Breast epithelium (tissue), 4 donors: ENCODE results near the gene CCDC150. TPM values are rescaled to one million over a fixed set of nuclear protein-coding genes. Genes with fewer than 3 reads are reported as not detected.

Experiments
- DNase-seq, 2 donors: peaks; one replicate each; pipeline ENCODE4 v3.0.0-alpha.2; 2019; ENCODE audit warnings: low spot score in 2 of 2
- H3K27ac ChIP-seq, 2 donors: fragments of 200-600 bp; sonication (generic) in 1 of 2; one replicate each; pipeline ENCODE4 v1.5.1; 2016 to 2019; ENCODE audit warnings: mild to moderate bottlenecking in 1 of 2
- H3K27me3 ChIP-seq, 2 donors: fragments of 200-600 bp; sonication (generic) in 1 of 2; one replicate each; pipeline versions ENCODE4 v1.5.1 to v1.6.0; 2017 to 2019; ENCODE audit warnings: control low read depth in 1 of 2, mild to moderate bottlenecking in 1 of 2
- H3K36me3 ChIP-seq: fragments of 200-600 bp; one replicate; pipeline ENCODE4 v1.5.1; 2019
- H3K4me1 ChIP-seq, 2 donors: fragments of 200-600 bp; sonication (generic); one replicate each; pipeline ENCODE4 v1.5.1; 2016 to 2019; ENCODE audit warnings: control low read depth in 1 of 2
- H3K4me3 ChIP-seq, 3 donors: fragments of 200-600 bp; sonication (generic); 1 replicate in 2 of 3; 2 replicates in 1 of 3; pipeline ENCODE4 v1.5.1; 2016 to 2019; ENCODE audit warnings: mild to moderate bottlenecking in 3 of 3, moderate library complexity in 2 of 3
- H3K9me3 ChIP-seq, 2 donors: fragments of 200-600 bp; sonication (generic) in 1 of 2; one replicate each; pipeline ENCODE4 v1.5.1; 2016 to 2019; ENCODE audit warnings: control low read depth in 1 of 2
- POLR2A ChIP-seq: fragments of 450-650 bp; IDR thresholded peaks from one replicate; pipeline ENCODE4 v1.6.1; 2016; ENCODE audit warnings: antibody characterized with exemption, mild to moderate bottlenecking, moderate library complexity
- POLR2AphosphoS5 ChIP-seq, 3 donors: sonication (generic); formaldehyde crosslinking; IDR thresholded peaks; one replicate each; pipeline ENCODE4 v1.6.1; 2017; ENCODE audit warnings: antibody characterized with exemption in 3 of 3
- intact Hi-C: fragments of 100-400 bp; cut with DNase I; formaldehyde crosslinking; loops from one replicate; pipeline ENCODE4 v1.15.1; 2023; ENCODE audit warnings: low total_unique reads
- total RNA-seq, 3 donors: library from RNA; depleted of rRNA; stranded (reverse); fragments of >200 nt; gene quantifications; one replicate each; pipeline ENCODE4 v1.1.0, GENCODE V29; 2016
- TF ChIP-seq, protein P1 (sequence below), 3 donors: fragments of 450-650 bp; IDR thresholded peaks; one replicate each; pipeline ENCODE4 v1.5.1; 2016 to 2017; ENCODE audit warnings: antibody characterized with exemption in 3 of 3, mild to moderate bottlenecking in 3 of 3, moderate library complexity in 3 of 3

CCDC150 gene
- total RNA-seq, 3 donors from 2014 or later, result 2.0 to 5.9 (median 3.8) TPM

DNA sequence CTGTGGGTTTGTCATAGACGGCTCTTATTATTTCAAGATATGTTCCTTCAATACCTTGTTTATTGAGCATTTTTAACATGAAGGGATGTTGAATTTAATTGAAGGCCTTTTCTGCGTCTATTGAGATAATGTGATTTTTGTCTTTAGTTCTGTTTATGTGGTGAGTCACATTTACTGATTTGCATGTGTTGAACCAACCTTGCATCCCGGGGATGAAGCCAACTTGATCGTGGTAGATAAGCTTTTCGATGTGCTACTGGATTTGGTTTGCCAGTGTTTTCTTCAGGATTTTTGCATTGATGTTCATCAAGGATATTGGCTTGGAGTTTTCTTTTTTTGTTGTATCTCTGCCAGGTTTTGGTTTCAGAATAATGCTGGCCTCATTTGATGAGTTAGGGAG, 99.5 kb downstream of the CCDC150 start:
- intact Hi-C loops, result no loop called here
- Histone ChIP-seq H3K9me3 (peaks cover 4 to 21% of the 10 kb centered on the region in 2 donors), H3K4me1 (no peaks in the 10 kb centered on the region), H3K36me3 (no peaks in the 10 kb centered on the region), H3K4me3 (no peak overlapping the region), H3K27ac (no peak overlapping the region), H3K27me3 (no peaks in the 10 kb centered on the region)
- no peak for DNase-seq
- TF ChIP-seq POLR2AphosphoS5 (IDR thresholded peaks at IDR 0.05), result no peak
- TF ChIP-seq, protein P1, sequence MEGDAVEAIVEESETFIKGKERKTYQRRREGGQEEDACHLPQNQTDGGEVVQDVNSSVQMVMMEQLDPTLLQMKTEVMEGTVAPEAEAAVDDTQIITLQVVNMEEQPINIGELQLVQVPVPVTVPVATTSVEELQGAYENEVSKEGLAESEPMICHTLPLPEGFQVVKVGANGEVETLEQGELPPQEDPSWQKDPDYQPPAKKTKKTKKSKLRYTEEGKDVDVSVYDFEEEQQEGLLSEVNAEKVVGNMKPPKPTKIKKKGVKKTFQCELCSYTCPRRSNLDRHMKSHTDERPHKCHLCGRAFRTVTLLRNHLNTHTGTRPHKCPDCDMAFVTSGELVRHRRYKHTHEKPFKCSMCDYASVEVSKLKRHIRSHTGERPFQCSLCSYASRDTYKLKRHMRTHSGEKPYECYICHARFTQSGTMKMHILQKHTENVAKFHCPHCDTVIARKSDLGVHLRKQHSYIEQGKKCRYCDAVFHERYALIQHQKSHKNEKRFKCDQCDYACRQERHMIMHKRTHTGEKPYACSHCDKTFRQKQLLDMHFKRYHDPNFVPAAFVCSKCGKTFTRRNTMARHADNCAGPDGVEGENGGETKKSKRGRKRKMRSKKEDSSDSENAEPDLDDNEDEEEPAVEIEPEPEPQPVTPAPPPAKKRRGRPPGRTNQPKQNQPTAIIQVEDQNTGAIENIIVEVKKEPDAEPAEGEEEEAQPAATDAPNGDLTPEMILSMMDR (IDR thresholded peaks at IDR 0.05), result no peak
- TF ChIP-seq POLR2A, result no peak

- Histone ChIP-seq H3K36me3 (no peaks in the 10 kb centered on the region), H3K27ac (no peak overlapping the region), H3K4me3 (no peak overlapping the region), H3K27me3 (no peaks in the 10 kb centered on the region), H3K4me1 (no peaks in the 10 kb centered on the region), H3K9me3 (peaks cover 4 to 13% of the 10 kb centered on the region in 2 donors)
- no peak for DNase-seq
- intact Hi-C loops, result no loop called here
- TF ChIP-seq POLR2A, result no peak
- TF ChIP-seq, protein P1 (IDR thresholded peaks at IDR 0.05), result no peak
- TF ChIP-seq POLR2AphosphoS5 (IDR thresholded peaks at IDR 0.05), result no peak
These were observed 102.7 kb downstream of the CCDC150 start for GRCh38 chr2:196742216-196742615.

DNA sequence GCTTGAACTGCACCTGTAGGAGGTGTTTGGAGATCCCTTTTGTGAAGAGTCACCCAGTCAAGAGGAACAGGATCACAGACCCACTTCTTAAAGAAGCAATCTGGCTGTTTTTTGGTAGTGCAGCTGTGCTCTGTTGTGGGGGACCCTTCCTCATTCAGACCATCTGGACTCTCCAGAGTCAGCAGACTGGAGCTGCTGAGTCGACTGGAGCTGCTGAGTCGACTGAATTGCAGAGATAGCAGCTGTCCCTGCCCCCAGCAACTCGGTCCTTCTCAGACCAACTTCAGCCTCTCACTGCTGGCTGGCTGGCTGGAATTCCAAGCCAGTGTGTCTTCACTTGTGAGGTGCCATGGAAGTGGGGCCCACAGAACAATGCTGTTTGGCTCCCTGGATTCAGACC, 103.2 kb downstream of the CCDC150 start:
- Histone ChIP-seq H3K36me3 (no peaks in the 10 kb centered on the region), H3K27me3 (no peaks in the 10 kb centered on the region), H3K4me1 (no peaks in the 10 kb centered on the region), H3K4me3 (no peak overlapping the region), H3K9me3 (peaks cover 4 to 13% of the 10 kb centered on the region in 2 donors), H3K27ac (no peak overlapping the region)
- DNase-seq, result no peak
- intact Hi-C loops, result no loop called here
- TF ChIP-seq POLR2AphosphoS5 (IDR thresholded peaks at IDR 0.05), result no peak
- no peak for TF ChIP-seq POLR2A
- TF ChIP-seq, protein P1 (IDR thresholded peaks at IDR 0.05), result no peak

DNA sequence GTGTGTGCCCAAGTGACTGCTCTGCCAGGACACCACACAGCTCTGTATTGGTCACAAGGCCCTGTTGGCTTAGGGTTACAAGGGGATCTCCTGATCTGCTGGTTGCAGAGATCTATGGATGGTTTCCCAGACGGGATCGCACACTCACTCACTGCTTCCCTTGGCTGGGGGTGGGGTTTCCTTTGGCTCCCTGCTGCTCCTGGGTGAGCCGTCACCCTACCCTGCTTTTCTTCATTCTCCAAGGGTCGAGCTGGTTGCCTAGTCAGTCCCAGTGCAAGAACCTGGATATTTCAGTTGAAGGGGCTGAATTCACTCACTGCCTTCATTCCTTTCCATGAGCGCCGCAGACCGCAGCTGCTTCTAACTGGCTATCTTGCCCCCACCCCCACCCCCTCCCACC, 103.7 kb downstream of the CCDC150 start:
- intact Hi-C loops, result no loop called here
- no peaks in the 10 kb centered on the region for H3K36me3 ChIP-seq
- H3K27me3 ChIP-seq, result no peaks in the 10 kb centered on the region
- no peak overlapping the region for H3K27ac ChIP-seq
- no peaks in the 10 kb centered on the region for H3K4me1 ChIP-seq
- H3K9me3 ChIP-seq, result peaks cover 2 to 11% of the 10 kb centered on the region in 2 donors
- no peak overlapping the region for H3K4me3 ChIP-seq
- DNase-seq, result no peak
- TF ChIP-seq POLR2A (no peak), POLR2AphosphoS5 (IDR thresholded peaks at IDR 0.05) (no peak)
- TF ChIP-seq, protein P1 (IDR thresholded peaks at IDR 0.05), result no peak

DNA sequence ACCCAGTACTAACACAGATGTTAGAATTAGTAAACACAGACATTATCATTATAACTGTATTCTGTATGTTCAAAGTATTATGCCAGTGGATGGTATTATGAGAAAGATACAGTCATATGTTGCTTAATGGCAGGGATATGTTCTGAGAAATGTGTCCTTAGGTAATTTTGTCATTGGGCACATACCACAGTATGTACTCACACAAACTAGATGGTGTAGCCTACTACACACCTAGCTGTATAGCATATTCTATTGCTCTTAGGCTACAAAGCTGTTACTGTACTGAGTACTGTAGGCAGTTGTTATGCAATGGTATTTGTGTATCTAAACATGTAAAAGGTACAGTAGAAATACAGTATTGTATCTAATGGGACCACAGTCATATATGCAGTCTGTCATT, 106.2 kb downstream of the CCDC150 start:
- Histone ChIP-seq H3K27ac (no peak overlapping the region), H3K4me3 (no peak overlapping the region), H3K4me1 (no peaks in the 10 kb centered on the region), H3K9me3 (no peaks in the 10 kb centered on the region), H3K36me3 (no peaks in the 10 kb centered on the region), H3K27me3 (no peaks in the 10 kb centered on the region)
- intact Hi-C loops, result no loop called here
- no peak for TF ChIP-seq POLR2A
- TF ChIP-seq, protein P1 (IDR thresholded peaks at IDR 0.05), result no peak
- no peak for TF ChIP-seq POLR2AphosphoS5 (IDR thresholded peaks at IDR 0.05)
- no peak for DNase-seq
